CD4-positive, alpha-beta T cell (primary cell): ENCODE measurements around the gene PAEP. TPM values are rescaled to one million over a fixed set of nuclear protein-coding genes. Genes with fewer than 3 reads are reported as not detected.
"Not testable (repeated sequence)": the region's sequence is repeated elsewhere in the genome, so short reads cannot be mapped to it uniquely, and the experiment has no call there.

Experiments used
- ATAC-seq: fragments of 200-7000 bp; cut with Tn5 transposase; one replicate; pipeline ENCODE4 v1.10.0; 2022; ENCODE audit warnings: mild to moderate bottlenecking; ENCODE audit not compliant: poor library complexity
- CTCF ChIA-PET: fragments of 350-600 bp; sonication (Branson Sonifier 250); formaldehyde crosslinking; loops from one replicate; lab custom pipeline; 2021; ENCODE audit warnings: antibody characterized with exemption, inconsistent platforms; lab: Charles Lee
- POLR2A ChIA-PET: fragments of 350-600 bp; sonication (Branson Sonifier 250); formaldehyde crosslinking; loops from one replicate; lab custom pipeline; 2021; ENCODE audit warnings: antibody characterized with exemption, inconsistent platforms; lab: Charles Lee
- DNase-seq, 14 experiments: peaks; one replicate each; pipeline ENCODE4 v3.0.0-alpha.2; 2013 to 2020; ENCODE audit warnings: mixed read lengths in 2 of 14
- H3K27ac ChIP-seq, 2 donors: one replicate each; pipeline versions ENCODE4 v1.5.1 to v1.7.0; 2013; ENCODE audit warnings: low read length in 2 of 2, low read depth in 1 of 2, mild to moderate bottlenecking in 1 of 2
- H3K27me3 ChIP-seq, 2 experiments: 1 replicate in 1 of 2; 2 replicates in 1 of 2; pipeline versions ENCODE4 v1.6.1 to v1.7.0; 2013; ENCODE audit warnings: low read length in 2 of 2, control low read depth in 1 of 2, mild to moderate bottlenecking in 1 of 2, moderate library complexity in 1 of 2; ENCODE audit not compliant: insufficient read depth in 2 of 2, control insufficient read depth in 1 of 2
- H3K36me3 ChIP-seq: one replicate; pipeline ENCODE4 v1.6.1; 2013; ENCODE audit warnings: low read length, control low read depth; ENCODE audit not compliant: insufficient read depth
- H3K4me1 ChIP-seq: one replicate; pipeline ENCODE4 v1.6.1; 2013; ENCODE audit warnings: low read length, control low read depth; ENCODE audit not compliant: insufficient read depth
- H3K4me3 ChIP-seq: one replicate; pipeline ENCODE4 v1.5.1; 2013; ENCODE audit warnings: mild to moderate bottlenecking, low read length, moderate library complexity
- H3K9me3 ChIP-seq, 2 experiments: 1 replicate in 1 of 2; 2 replicates in 1 of 2; pipeline versions ENCODE4 v1.6.1 to v1.7.0; 2013; ENCODE audit warnings: low read length in 2 of 2, mild to moderate bottlenecking in 2 of 2, control low read depth in 1 of 2, moderate library complexity in 1 of 2; ENCODE audit not compliant: control insufficient read depth in 1 of 2, insufficient read depth in 1 of 2
- H3K27ac Mint-ChIP-seq: one replicate; pipeline ENCODE4 v1.8.0; 2020; ENCODE audit warnings: mixed read lengths
- H3K27me3 Mint-ChIP-seq: one replicate; pipeline ENCODE4 v1.8.0; 2021; ENCODE audit warnings: mixed read lengths
- H3K36me3 Mint-ChIP-seq: one replicate; pipeline ENCODE4 v1.8.0; 2021; ENCODE audit warnings: low read depth, mixed read lengths
- H3K4me1 Mint-ChIP-seq: one replicate; pipeline ENCODE4 v1.8.0; 2021; ENCODE audit warnings: low read depth, mixed read lengths
- H3K4me3 Mint-ChIP-seq: one replicate; pipeline ENCODE4 v1.8.0; 2020; ENCODE audit warnings: mild to moderate bottlenecking, mixed read lengths
- H3K9me3 Mint-ChIP-seq: one replicate; pipeline ENCODE4 v1.8.0; 2020; ENCODE audit warnings: mixed read lengths
- CTCF ChIP-seq: fragments of 200-600 bp; IDR thresholded peaks from one replicate; pipeline ENCODE4 v1.8.0; 2022; ENCODE audit warnings: antibody characterized with exemption, mild to moderate bottlenecking
- intact Hi-C, 2 experiments: fragments of 100-400 bp; cut with DNase I in 1 of 2; cut with micrococcal nuclease in 1 of 2; formaldehyde crosslinking; loops; one replicate each; pipeline versions ENCODE4 v1.15.1 to v1.9.0; 2023 to 2025; cut with DNase I, micrococcal nuclease
- total RNA-seq, 174 experiments: library from RNA in 2 of 174; stranded (reverse) in 2 of 174; gene quantifications; one replicate each; pipeline ENCODE4 v1.2.3 and lab custom pipeline; 2021 to 2026

Gene PAEP
- total RNA-seq, 2 experiments from 2014 or later: not detected

GRCh38 chr9:135546792-135547617 lies 14.6 kb upstream of the PAEP start:
- H3K4me1 ChIP-seq, H3K9me3 Mint-ChIP-seq, ATAC-seq, H3K4me3 ChIP-seq, H3K27me3 ChIP-seq, H3K4me3 Mint-ChIP-seq, H3K9me3 ChIP-seq, DNase-seq, H3K4me1 Mint-ChIP-seq, intact Hi-C loops, H3K36me3 Mint-ChIP-seq, CTCF ChIA-PET, H3K27ac ChIP-seq, H3K36me3 ChIP-seq, H3K27ac Mint-ChIP-seq, POLR2A ChIA-PET: not testable (repeated sequence)
- H3K27me3 Mint-ChIP-seq: peaks cover 15% of the 10 kb centered on the region

DNA sequence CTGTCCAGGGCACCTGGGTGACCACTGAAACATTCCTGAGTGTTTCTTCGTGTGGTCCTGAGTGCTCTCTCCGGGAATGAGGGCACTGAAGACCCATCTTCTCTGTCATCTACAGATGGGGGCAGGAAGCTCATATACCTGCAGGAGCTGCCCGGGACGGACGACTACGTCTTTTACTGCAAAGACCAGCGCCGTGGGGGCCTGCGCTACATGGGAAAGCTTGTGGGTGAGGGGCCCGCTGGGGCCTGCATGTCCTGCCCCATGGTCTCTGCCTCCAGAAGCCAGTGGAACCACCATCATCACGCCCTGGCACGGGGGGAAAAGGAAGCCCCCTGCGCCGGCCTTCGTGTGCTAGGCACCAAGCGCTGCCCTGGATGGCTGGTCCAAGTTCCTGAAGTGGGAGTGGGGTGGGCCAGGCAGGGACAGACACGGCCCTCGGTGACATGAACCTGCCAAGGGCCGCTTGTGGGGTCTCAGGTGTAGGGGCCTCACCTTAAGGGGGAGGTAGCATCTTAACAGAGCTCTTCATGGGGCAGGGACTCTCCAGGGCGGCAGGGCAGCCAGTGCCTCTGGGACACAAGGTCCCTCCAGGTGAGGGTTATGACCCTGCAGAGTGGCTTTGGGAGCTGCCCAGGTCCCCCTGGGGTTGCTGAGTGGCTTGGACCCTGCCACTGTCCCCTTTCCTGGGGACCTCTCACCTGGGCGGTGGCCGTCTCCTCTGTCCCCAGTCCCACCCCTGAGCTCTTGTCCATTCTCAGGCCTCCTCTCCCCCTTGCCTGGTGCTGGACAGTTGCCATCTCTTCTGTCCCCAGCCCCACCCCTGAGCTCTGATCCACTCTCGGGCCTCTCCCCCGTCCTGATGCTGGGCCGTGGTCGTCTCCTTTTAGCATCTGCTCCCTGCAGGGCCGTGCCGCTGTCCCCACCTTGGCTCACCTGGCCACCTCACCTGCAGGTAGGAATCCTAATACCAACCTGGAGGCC lies 13.5 kb upstream of the PAEP start:
- ChIA-PET POLR2A (no interaction called here), CTCF (no interaction called here)
- no peak overlapping the region for H3K4me3 ChIP-seq
- no peak overlapping the region for H3K27ac ChIP-seq
- no peaks in the 10 kb centered on the region for H3K9me3 ChIP-seq
- no peak for DNase-seq
- Mint-ChIP-seq H3K27me3 (peaks cover 15% of the 10 kb centered on the region), H3K4me1 (no peaks in the 10 kb centered on the region), H3K27ac (no peak overlapping the region), H3K36me3 (no peaks in the 10 kb centered on the region), H3K9me3 (no peaks in the 10 kb centered on the region), H3K4me3 (no peak overlapping the region)
- no peaks in the 10 kb centered on the region for H3K36me3 ChIP-seq
- TF ChIP-seq CTCF: no peak
- no peaks in the 10 kb centered on the region for H3K4me1 ChIP-seq
- H3K27me3 ChIP-seq: no peaks in the 10 kb centered on the region
- ATAC-seq: no peak
- intact Hi-C loops: no loop called here

- H3K27me3 ChIP-seq, H3K36me3 Mint-ChIP-seq, H3K4me3 ChIP-seq, H3K27ac Mint-ChIP-seq, H3K36me3 ChIP-seq, H3K9me3 Mint-ChIP-seq, intact Hi-C loops, H3K9me3 ChIP-seq, CTCF ChIA-PET, H3K27ac ChIP-seq, DNase-seq, H3K4me1 ChIP-seq, ATAC-seq, POLR2A ChIA-PET, H3K4me3 Mint-ChIP-seq, H3K4me1 Mint-ChIP-seq: not testable (repeated sequence)
- peaks cover 13% of the 10 kb centered on the region for H3K27me3 Mint-ChIP-seq
Observed at GRCh38 chr9:135549478-135550343, 11.8 kb upstream of the PAEP start.
